Medulla oblongata (tissue), 1 donor: ENCODE data around the gene LAG3.

ENCODE experiments used
- DNase-seq: peaks from one replicate; pipeline ENCODE4 v3.0.0-alpha.2; 2015; ENCODE audit errors: extremely low spot score

LAG3 gene

GRCh38 chr12:6822426-6823135, 50.3 kb downstream of the LAG3 start:
- DNase-seq = no peak

- DNase-seq = no peak
These were observed 51.1 kb downstream of the LAG3 start for GRCh38 chr12:6823182-6824084.

GRCh38 chr12:6824085-6824775, 51.9 kb downstream of the LAG3 start:
- DNase-seq = no peak

GRCh38 chr12:6824901-6825381, 52.6 kb downstream of the LAG3 start:
- no peak for DNase-seq

- peak; percentile 87 for DNase-seq
These were observed 53.2 kb downstream of the LAG3 start for GRCh38 chr12:6825398-6826124.

GRCh38 chr12:6826125-6826733, 53.9 kb downstream of the LAG3 start:
- DNase-seq = no peak

- DNase-seq = no peak
These were observed 54.6 kb downstream of the LAG3 start for GRCh38 chr12:6826734-6827436.

GRCh38 chr12:6827437-6827911, 55.2 kb downstream of the LAG3 start:
- peak; percentile 69 for DNase-seq
